Occipital lobe (tissue), 2 donors: ENCODE measurements around the gene UTS2B. TPM values are rescaled to one million over a fixed set of nuclear protein-coding genes. Genes with fewer than 3 reads are reported as not detected.
A peak's percentile ranks its signal among the peaks of the same experiment; 100 is the strongest.

Source experiments
- DNase-seq: peaks from one replicate; lab custom pipeline; 2025; lab: John Stamatoyannopoulos, UW
- total RNA-seq: library from RNA; depleted of rRNA; stranded (reverse); fragments of >200 nt; gene quantifications from one replicate; pipeline ENCODE4 v1.2.3, GENCODE V29; 2014

The UTS2B gene, protein sequence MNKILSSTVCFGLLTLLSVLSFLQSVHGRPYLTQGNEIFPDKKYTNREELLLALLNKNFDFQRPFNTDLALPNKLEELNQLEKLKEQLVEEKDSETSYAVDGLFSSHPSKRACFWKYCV
- 1.6 TPM for total RNA-seq

DNA sequence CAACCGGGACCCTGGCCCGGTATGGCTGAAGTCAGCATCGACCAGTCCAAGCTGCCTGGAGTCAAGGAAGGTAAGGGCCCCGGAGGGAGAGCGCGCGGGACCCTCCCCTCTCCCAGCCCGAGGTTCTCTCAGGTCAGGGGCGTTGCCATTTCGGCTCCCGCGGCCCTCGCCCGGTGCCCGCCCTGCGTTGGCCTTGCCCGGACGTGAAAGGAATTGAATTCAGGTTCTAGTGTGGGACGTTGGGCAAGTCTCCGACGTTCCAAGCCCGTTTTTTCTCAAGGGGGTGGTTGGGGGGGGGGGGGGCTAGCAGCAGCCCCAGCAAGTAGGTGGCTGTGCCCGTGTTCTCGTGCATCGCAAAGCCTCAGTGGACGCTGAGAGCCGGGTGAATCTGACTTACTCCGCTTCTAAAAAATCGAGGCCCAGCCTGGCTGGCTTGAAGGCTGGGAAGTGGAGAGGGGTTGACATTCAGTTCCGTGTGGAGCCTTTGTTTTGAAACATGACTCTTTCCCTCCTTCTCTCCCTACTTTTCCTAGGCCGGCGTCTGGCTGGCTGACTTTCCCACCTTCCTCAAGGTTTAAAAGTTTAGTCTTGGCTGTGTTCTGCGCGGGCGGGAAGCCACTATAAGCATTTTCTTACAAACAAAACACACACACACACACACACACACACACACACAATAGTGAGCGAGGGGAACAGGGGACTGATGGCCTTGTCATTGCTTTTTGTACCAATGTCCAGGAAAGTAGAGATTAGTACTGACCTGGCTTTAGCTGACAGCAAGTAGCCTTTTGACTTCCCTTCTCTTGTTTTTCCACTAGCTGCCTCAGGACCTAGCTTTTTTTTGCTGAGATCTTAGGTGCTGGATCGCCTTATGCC, at the start of gene UTS2B:
TSS of gene UTS2B (minus strand) at position 873 of the 876 bp plus-strand sequence. CDS start 48,337 bp downstream, outside the sequence.
- peak; percentile 14 for DNase-seq

DNA sequence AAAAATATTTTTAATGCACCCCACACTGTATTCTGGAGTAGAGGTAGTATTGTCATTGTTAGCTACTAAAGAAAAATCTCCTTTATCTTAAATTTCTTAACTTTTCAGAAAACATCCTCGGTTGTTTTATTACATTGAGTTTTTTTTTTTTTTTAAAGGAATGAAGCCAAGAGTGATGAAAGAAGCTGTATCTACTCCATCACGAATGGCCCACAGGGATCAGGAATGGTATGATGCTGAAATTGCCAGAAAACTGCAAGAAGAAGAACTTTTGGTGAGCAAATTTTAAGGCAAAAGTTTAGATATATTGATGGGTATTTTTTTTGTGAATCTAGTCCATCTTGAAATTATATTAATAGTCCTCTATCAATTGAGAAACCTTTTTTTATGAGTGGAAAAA, 49.7 kb upstream of the UTS2B start:
- DNase-seq: no peak

DNA sequence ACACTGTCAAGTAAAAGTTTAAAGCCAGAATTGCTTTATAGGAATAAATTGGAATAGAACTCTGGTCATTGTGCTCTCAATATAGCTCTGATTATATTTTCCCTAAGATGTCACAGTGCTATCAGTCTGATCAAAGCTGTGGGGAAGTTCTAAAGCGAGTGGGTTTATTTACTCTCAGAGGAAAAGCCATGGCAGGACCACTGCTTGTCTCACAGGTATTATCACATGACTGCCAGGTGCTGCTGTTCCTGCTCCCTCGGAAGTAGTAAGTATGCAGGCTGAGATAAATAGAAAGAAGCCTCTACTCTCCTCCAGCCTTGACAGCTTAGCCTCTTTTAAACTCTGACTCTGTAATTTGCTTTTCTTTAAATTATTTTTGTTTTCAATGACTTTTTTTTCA, 49.1 kb upstream of the UTS2B start:
- no peak for DNase-seq

DNA sequence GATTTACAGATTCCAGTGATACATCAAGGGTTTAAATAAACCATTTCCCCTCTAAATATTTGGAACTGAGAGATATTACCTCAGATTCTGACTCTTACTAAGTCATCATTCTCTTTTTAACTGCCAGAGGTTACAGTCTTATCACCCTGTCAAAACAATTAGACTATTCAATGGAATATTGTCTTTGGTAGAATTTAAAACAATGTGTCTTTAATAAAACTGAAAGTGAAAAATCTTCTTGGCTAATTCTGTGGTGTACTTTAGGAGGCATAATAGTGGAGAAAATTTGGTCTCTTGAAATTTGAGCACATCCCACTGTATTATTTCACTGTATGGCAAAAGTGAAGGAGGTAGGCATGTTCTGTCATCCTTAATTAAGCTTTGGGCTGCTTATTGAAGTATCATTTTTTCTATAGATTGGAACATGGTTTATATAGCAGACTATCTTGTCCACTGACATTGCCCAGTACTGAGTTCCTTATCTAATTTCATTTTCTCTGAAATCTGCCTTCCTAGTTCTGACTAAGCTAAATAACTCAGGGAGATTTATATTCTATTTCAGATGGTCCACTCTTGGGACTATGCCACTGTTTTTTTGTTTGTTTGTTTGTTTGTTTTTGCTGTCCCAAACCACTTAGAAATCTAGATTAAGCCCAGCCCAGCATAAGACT, 48.0 kb upstream of the UTS2B start:
- no peak for DNase-seq

DNA sequence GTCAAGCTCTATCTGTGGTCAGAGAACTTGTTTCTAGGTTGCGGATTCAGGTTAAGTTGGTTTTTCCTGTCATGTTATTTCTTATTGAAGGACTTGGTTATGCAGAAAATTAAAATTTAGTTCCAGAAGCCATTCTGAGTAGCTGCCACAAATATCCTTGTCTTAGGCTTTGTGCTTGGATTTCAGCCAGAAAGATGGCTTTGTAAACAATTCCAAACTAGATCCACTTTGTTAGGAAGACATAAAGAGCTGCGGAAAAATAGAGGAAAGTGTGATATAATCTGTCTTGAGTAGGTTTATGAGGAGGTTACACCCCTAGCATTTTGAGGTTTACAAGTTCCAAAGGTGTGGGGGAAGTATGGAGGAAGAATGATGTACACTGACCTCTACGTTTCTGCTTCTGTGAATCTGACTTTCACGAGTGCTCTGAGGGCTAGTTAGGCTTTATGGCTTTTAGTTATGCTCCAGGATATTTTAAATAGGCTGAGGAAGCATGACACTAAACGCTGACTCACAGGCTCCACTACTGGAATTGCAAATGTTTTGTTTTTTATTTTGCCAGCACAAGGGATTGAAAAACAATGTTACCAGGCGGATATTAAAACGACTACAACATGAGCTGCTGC, 46.3 kb upstream of the UTS2B start:
- no peak for DNase-seq

DNA sequence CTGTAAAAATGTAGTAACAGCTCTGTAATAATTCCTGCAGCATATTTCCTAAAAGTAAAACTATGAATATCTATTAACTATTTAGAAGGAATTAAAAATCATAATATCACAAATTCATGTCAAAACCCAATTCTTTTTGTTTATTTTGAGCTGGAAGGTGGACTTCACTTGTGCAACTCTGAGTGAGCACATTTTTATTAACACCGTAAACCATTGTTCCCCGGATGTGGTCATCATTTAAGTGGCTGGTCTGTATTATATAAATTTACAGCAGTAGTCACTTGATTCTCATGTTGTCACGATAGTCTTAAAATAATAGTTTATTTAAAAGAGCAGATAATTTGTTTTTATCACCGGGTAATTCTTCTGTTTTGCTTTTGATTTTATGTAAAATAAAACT, 43.0 kb upstream of the UTS2B start:
- DNase-seq: no peak

DNA sequence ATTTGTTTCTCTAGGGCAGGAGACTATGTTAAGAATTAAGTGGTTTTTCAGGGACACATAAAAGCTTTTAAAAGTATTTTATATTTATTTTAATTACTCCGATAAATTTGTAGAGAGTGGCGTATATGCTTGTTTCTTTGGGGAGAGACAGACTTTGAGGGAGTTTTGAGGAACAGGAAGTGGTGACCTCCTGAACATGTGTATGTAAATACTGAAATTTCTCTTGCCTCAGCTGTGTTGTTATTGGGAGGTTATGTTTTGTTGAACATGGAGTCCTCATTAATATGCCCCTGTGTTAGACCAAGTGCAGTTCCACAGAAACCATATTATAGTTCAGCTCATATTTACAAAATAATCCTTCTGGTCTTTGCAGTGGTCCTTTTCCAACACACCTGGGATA, 41.8 kb upstream of the UTS2B start:
- no peak for DNase-seq

DNA sequence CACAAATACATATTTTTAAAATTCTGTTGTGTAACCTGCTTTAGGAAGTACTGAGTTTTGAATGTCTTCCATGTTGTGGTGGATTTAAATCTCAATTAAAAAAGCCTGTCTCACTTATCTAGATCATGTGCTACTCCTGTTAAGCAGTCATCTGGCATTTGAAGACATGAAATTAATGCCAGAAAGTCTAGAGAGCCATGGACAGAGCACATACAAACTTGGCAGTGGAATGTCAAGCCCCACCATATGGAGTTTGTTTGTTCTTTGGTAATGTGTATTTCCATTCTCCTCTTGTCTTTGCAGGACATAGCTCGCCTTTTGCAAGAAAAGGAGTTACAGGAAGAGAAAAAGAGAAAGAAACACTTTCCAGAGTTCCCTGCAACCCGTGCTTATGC, 39.3 kb upstream of the UTS2B start:
- DNase-seq: no peak

DNA sequence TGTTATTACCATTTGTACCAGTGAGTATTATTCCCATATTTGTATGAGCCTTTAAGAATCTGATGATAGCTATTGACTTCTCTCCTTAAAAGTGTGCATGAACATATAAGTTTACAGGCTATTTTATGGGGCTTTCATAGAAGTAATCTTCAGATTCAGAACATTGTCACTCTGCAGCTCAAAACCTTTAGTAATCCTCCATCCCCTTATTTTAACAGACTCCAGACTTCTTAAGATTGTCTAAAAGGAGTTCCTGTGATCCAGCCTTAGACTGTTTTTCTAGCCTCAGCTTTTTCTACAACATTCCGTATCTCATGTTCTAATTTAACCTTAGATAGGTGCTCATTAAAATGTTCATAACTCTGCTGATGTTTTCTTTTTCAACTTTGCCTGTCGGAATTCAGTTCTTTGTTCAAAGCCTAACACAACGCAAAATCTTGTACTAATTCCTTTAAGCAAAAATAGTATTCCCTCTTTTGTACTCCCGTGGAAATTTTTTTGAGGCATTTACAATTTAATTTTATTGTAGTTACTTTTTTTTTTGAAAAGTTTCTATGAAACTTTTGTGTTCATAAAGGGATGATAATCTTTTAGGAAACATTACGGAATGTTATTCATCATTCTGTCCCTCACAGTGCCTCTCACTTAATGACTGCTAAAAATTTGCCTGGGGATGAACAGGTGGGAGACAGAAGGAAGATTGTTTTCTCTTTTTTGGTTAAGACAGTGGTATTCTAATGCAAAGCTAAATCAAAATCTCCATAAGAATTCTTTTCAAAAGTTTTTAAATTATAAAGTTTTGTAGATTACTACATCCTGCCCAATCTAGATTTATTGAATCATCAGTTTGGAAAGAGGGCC, 38.7 kb upstream of the UTS2B start:
- no peak for DNase-seq

DNA sequence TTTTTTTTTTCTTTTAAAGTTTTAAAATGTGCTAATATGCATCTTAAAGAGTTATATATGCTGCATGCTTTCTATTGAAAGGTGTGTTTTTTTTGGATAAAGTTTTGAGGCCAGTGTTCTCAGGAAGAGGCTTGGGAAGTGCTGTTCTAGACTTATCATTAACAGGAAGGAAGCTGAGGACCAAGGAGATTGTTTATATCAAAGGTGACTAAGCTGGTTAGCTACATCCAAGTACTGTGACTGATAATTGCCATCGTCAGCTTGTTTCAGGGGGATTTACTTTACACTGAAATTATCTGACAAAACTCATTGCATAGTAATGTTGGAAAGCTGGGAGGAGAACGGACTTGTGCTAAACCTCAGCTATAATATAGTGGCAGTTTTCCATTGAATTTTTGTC, 36.3 kb upstream of the UTS2B start:
- DNase-seq: no peak

DNA sequence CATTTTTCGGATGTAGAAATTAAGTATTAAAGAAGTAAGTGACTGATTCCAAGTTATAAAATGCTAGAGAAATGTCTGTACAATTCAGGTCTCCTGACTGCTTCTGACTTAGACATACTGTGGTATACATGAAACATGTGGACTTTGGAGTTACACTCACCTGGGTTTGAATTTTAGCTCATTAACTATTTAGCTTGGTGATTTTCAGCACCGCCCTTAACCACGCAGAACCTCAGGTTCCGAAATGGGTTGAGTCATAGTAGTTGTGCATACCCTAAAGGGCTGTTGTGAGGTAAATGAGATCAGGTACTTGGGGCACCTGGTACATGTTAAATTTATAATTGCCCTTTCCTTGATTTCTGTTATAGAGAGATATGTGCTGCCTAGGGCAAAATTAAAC, 32.9 kb upstream of the UTS2B start:
- no peak for DNase-seq

DNA sequence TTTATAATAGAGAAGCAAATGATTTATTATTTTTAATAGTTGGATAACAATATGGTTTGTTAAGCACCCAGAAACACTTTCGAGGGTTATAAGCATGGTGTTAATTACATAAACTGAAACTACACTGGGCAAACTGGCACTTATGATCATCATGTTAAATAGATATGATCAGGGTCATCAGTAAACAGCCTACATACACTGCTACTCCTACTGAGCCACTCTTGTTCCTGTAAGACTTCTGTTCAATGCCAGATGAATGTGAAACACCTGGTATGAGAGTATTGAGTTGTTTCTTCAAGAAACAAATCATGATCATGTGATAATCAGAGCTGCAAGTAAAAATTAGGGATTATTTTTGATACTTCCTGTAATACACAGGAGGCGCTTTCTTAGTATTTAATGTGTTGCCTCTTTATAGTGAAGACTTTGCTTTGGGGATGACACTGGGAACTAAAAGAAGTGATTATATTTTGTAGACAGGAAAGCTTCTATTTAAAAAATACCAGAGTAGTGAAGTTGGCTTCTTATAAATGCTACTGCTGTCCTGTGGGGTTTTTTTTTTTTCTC, 32.3 kb upstream of the UTS2B start:
- no peak for DNase-seq

DNA sequence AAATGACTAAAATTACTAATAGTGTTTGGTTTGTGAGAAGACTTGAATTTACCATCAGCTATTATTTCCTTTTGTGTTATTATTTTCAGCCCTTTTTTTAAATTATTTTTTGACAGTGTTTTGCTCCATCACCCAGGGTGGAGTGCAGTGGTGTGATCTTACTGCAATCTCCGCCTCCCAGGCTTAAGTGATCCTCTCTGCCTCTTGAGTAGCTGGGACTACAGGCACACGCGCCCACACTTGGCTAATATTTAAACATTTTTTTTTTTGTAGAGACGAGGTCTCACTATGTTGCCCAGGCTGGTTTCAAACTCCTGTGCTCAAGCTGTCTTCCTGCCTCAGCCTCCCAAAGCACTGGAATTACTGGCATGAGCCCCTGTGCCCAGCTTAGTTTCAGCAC, 31.7 kb upstream of the UTS2B start:
- no peak for DNase-seq

DNA sequence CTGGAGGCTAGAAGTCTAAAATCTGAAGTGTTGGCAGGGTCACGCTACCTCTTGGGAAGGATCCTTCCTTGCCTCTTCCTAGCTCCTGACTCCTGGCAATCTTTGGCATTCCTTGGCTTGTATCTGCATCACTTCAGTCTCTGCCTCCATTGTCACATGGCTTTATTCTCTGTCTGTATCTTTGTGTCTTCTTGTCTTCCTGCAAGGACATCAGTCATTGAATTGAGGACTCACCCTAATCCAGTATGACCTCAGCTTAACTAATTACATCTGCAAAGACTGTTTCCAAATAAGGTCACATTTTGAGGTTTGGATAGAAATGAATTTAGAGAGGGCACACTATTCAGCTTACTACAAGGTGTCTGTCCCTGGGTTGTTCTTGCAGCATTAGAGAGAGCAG, 31.1 kb upstream of the UTS2B start:
- no peak for DNase-seq

DNA sequence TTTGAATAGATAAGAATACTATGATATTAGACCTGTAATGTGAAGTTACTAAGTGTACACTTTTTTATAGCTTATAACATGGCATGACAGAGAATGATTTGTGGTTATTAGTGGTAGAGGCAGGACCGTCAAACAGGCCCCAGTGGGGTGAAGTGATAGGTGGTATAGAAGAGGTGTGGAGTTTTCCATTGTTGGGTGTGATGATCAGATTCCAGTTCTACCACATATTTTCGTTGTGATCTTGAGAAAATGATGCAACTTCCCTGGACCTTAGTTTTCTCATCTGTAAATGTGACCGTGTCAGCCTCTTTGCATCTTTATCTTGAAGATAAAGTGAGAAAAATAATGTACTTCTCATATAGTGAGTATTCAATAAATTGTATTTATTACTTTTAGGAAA, 30.3 kb upstream of the UTS2B start:
- DNase-seq: no peak

DNA sequence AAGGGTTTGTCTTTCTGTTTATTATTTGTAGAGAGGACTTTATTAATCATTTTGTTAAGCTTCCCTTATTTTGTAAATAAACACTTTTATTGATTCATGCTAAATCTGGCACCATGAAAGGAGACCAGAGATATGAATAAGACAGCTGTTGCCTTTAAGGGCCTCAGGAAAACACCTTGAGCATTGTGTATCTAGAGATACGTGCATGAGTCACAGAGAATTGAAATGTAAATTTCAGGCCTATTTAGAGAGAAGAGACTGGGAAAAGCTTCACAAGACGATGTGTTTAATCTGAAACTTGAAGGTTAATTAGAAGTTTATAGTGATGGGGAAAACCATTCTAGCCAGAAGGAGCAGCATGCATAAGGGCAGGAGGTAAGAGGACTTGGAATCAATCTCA, 28.6 kb upstream of the UTS2B start:
- DNase-seq: no peak

DNA sequence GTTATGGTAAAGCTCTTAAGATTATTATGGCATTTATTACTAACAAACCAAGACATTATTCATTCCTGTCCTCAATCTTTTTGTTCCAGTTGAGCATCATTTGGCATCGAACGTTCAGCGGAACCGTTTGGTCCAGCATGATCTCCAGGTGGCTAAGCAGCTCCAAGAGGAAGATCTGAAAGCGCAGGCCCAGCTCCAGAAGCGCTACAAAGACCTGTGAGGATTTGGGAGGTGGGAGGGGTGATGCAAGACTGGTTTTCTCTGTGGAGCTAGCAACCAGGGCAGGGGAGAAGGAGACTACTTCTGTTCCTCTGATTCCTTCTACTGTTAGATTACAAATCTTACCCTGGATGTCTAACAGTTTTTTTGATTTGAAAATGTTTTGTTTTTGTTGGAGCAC, 27.6 kb upstream of the UTS2B start:
- no peak for DNase-seq

DNA sequence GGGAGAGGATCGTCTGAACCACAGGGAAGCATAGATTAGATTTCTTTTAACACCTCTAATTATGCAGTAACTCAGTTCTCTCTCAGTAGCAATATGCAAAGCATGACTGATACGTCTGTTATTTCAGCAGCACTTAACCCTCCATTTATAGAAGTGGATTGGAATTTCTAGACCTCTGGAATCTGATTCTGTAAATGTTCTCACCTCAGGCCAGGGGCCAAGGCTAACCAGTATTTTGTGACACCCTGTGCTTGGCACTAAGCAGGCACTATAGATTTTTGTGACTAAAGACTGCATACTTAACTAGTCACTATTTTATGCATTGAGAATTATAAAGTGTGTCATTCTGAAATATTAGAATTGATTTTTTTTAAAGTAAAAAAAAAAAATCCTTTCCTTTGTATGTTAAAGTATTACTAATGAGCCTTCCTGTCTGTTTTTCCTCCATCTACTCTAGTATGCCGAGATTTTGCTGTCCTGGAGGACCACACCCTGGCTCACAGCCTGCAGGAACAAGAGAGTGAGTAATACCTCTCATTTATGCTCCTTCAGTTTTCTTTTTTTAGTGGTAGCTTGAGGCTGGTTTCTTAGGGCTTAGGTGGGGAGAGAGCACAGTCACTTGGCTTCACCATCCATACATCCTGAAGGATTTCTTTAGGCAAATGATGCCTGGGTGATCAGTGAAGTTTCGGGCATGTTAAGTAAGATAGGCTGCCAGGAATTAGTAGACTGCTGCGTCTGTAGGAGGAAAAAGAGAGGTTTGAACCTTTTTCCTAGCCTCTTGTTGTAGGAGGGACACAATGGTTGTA, 26.5 kb upstream of the UTS2B start:
- DNase-seq: no peak

DNA sequence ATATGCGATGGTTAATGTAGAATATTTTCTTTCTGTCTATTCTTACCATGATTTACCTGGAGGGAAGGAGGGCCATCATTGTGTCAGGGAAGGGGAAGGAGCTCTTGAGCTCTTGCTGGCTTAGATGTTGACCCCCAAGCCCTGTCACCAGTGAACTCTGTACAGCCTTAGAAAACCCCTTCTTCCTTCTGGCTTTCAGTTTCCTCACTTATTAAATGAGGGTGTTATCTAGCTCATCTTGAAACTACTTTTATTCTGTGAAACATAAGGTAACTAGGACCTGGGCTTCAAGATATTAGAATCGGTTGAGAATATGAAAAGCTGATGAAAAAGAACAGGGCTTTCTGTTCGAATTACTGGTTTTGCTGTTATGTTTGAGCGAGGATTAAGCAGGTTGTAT, 25.1 kb upstream of the UTS2B start:
- DNase-seq: no peak
